Measurements from ENCODE around the gene OR51F2.

GRCh38 chr11:4825132-4825531, 4.0 kb downstream of the OR51F2 start:
- no peak for TF ChIP-seq ZNF416 (tag by site-specific recombination; IDR thresholded peaks at IDR 0.05)
- TF ChIP-seq ZNF792 (tag by site-specific recombination; IDR thresholded peaks at IDR 0.05): no peak
- TF ChIP-seq YY1 (tag by site-specific recombination; IDR thresholded peaks at IDR 0.05): no peak
- no peak for TF ChIP-seq REST (tag by site-specific recombination; IDR thresholded peaks at IDR 0.05)
- no peak for TF ChIP-seq ZNF670 (tag by site-specific recombination; IDR thresholded peaks at IDR 0.05; ENCODE audit: low read depth)
- TF ChIP-seq, protein P1, sequence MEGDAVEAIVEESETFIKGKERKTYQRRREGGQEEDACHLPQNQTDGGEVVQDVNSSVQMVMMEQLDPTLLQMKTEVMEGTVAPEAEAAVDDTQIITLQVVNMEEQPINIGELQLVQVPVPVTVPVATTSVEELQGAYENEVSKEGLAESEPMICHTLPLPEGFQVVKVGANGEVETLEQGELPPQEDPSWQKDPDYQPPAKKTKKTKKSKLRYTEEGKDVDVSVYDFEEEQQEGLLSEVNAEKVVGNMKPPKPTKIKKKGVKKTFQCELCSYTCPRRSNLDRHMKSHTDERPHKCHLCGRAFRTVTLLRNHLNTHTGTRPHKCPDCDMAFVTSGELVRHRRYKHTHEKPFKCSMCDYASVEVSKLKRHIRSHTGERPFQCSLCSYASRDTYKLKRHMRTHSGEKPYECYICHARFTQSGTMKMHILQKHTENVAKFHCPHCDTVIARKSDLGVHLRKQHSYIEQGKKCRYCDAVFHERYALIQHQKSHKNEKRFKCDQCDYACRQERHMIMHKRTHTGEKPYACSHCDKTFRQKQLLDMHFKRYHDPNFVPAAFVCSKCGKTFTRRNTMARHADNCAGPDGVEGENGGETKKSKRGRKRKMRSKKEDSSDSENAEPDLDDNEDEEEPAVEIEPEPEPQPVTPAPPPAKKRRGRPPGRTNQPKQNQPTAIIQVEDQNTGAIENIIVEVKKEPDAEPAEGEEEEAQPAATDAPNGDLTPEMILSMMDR (tag by site-specific recombination; IDR thresholded peaks at IDR 0.05): no peak
- TF ChIP-seq ZBTB7A (tag by site-specific recombination; IDR thresholded peaks at IDR 0.05; ENCODE audit: low read depth): no peak
- no peak for TF ChIP-seq ZBTB20 (tag by site-specific recombination; IDR thresholded peaks at IDR 0.05)
- no peak for TF ChIP-seq RBAK (tag by site-specific recombination; IDR thresholded peaks at IDR 0.05)
- TF ChIP-seq, protein P2, sequence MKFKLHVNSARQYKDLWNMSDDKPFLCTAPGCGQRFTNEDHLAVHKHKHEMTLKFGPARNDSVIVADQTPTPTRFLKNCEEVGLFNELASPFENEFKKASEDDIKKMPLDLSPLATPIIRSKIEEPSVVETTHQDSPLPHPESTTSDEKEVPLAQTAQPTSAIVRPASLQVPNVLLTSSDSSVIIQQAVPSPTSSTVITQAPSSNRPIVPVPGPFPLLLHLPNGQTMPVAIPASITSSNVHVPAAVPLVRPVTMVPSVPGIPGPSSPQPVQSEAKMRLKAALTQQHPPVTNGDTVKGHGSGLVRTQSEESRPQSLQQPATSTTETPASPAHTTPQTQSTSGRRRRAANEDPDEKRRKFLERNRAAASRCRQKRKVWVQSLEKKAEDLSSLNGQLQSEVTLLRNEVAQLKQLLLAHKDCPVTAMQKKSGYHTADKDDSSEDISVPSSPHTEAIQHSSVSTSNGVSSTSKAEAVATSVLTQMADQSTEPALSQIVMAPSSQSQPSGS (tag by site-specific recombination; IDR thresholded peaks at IDR 0.05; ENCODE audit: low read depth): no peak
- TF ChIP-seq ZNF776 (tag by site-specific recombination; IDR thresholded peaks at IDR 0.05; ENCODE audit: borderline replicate concordance): no peak
- no peak for TF ChIP-seq ZNF529 (tag by site-specific recombination; IDR thresholded peaks at IDR 0.05; ENCODE audit: insufficient replicate concordance)
- no peak for TF ChIP-seq ZNF148 (tag by site-specific recombination; IDR thresholded peaks at IDR 0.05; ENCODE audit: borderline replicate concordance)
- TF ChIP-seq ZNF426 (tag by site-specific recombination; IDR thresholded peaks at IDR 0.05): no peak
